Mesendoderm (in vitro differentiated cells): ENCODE data around the gene TRIM71.

Experiments used
- DNase-seq: peaks from one replicate; pipeline ENCODE4 v3.0.0; 2013
- H2AK5ac ChIP-seq: 2 replicates; pipeline ENCODE4 v1.6.1; 2013; ENCODE audit warnings: low read length, inconsistent platforms
- H2BK120ac ChIP-seq: 2 replicates; pipeline ENCODE4 v1.6.1; 2013; ENCODE audit warnings: low read depth, mild to moderate bottlenecking, low read length, moderate library complexity, mixed read lengths
- H2BK15ac ChIP-seq: replicated peaks from 2 replicates; pipeline ENCODE4 v1.6.1; 2013; ENCODE audit warnings: low read depth, mild to moderate bottlenecking, moderate library complexity
- H2BK5ac ChIP-seq: 2 replicates; pipeline ENCODE4 v1.6.1; 2013; ENCODE audit warnings: low read length, inconsistent platforms
- H3K18ac ChIP-seq: 2 replicates; pipeline ENCODE4 v1.6.1; 2013; ENCODE audit warnings: mild to moderate bottlenecking, low read length, mixed read lengths
- H3K23ac ChIP-seq: one replicate; pipeline ENCODE4 v1.6.1; 2013; ENCODE audit warnings: low read length
- H3K27ac ChIP-seq: 2 replicates; pipeline ENCODE4 v1.5.1; 2013; ENCODE audit warnings: low read depth, mild to moderate bottlenecking, inconsistent platforms, low read length, moderate library complexity
- H3K27me3 ChIP-seq: 2 replicates; pipeline ENCODE4 v1.6.1; 2013; ENCODE audit warnings: low read length, control low read depth, mild to moderate bottlenecking, inconsistent platforms; ENCODE audit not compliant: insufficient read depth, poor library complexity
- H3K36me3 ChIP-seq: 2 replicates; pipeline ENCODE4 v1.6.1; 2013; ENCODE audit warnings: low read length, inconsistent platforms; ENCODE audit not compliant: control insufficient read depth, insufficient read depth
- H3K4ac ChIP-seq: one replicate; pipeline ENCODE4 v1.6.1; 2013; ENCODE audit warnings: low read depth, mild to moderate bottlenecking, low read length, moderate library complexity
- H3K4me1 ChIP-seq: 2 replicates; pipeline ENCODE4 v1.6.1; 2013; ENCODE audit warnings: low read depth, low read length, inconsistent platforms; ENCODE audit not compliant: control insufficient read depth
- H3K4me2 ChIP-seq: 2 replicates; pipeline ENCODE4 v1.6.1; 2013; ENCODE audit warnings: low read length
- H3K4me3 ChIP-seq: 2 replicates; pipeline ENCODE4 v1.5.1; 2013; ENCODE audit warnings: mild to moderate bottlenecking, low read length
- H3K56ac ChIP-seq: one replicate; pipeline ENCODE4 v1.6.1; 2013; ENCODE audit warnings: low read length
- H3K79me1 ChIP-seq: 2 replicates; pipeline ENCODE4 v1.6.1; 2013; ENCODE audit warnings: low read length, inconsistent platforms
- H3K79me2 ChIP-seq: 2 replicates; pipeline ENCODE4 v1.6.1; 2013; ENCODE audit warnings: mild to moderate bottlenecking, low read length; ENCODE audit not compliant: control insufficient read depth, insufficient read depth
- H3K9ac ChIP-seq: 2 replicates; pipeline ENCODE4 v1.6.1; 2013; ENCODE audit warnings: low read length, inconsistent platforms
- H4K5ac ChIP-seq: one replicate; pipeline ENCODE4 v1.6.1; 2013; ENCODE audit warnings: low read length
- H4K8ac ChIP-seq: one replicate; pipeline ENCODE4 v1.6.1; 2013; ENCODE audit warnings: low read depth, mild to moderate bottlenecking, control low read depth, low read length, moderate library complexity
- WGBS: extraction: QIAGEN DNeasy Blood & Tissue Kit; methylation state at CpG from one replicate; pipeline ENCODE4 v1.1.7; 2013; ENCODE audit warnings: low lambda C conversion rate, missing lambda C conversion rate; ENCODE audit not compliant: insufficient coverage; ENCODE audit errors: extremely low coverage; 5-methylcytosine and 5-hydroxymethylcytosine counted together

Gene TRIM71

DNA sequence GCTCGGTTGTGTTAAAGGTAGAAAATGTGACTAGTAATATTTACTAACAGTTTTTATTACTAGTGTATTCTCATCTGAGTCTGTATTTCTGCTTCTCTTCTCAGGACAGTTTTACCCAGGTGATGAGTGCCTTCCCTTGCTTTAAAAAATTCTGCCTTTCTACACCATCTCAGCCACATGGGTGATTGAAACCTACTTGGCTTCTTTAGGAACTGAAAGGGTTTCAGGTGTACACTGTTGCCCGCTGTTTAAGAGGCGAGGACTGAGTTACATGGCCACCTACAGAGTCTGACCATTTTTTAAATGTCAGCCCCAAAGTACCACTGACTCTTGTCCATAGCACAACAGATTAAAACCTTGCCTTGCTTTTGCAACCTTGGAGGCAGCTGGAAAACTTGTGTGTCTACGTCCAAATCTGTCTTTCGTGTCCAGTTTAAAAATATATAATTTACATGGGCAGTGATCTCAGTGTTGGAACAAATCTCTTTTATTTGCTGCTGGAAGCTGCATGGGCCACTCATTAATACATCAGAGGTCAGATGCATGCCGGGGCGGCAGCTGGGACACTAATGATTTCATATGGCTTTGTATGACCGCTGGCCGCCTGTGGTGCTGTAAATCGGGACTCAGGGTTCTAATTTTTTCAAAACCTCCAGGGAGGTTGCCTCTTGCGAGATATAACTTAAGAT lies 44.6 kb downstream of the TRIM71 start:
- H3K4me2 ChIP-seq: no peak overlapping the region
- no peak overlapping the region for H2AK5ac ChIP-seq
- no peak overlapping the region for H2BK15ac ChIP-seq
- no peaks in the 10 kb centered on the region for H3K36me3 ChIP-seq
- peak overlapping the region; percentile 23 for H3K18ac ChIP-seq
- H3K9ac ChIP-seq: no peak overlapping the region
- no peak overlapping the region for H3K4ac ChIP-seq
- peaks cover 36% of the 10 kb centered on the region for H3K4me1 ChIP-seq
- no peak overlapping the region for H3K56ac ChIP-seq
- H4K8ac ChIP-seq: no peak overlapping the region
- no peak overlapping the region for H4K5ac ChIP-seq
- H2BK120ac ChIP-seq: no peak overlapping the region
- no peaks in the 10 kb centered on the region for H3K27me3 ChIP-seq
- H3K79me1 ChIP-seq: peaks cover 15% of the 10 kb centered on the region
- no peak overlapping the region for H3K23ac ChIP-seq
- no peak for DNase-seq
- no CpG with 5 or more reads among the region's 11 CpGs for WGBS
- H3K79me2 ChIP-seq: peaks cover 92% of the 10 kb centered on the region
- H3K27ac ChIP-seq: no peak overlapping the region
- H3K4me3 ChIP-seq: no peak overlapping the region
- H2BK5ac ChIP-seq: no peak overlapping the region

DNA sequence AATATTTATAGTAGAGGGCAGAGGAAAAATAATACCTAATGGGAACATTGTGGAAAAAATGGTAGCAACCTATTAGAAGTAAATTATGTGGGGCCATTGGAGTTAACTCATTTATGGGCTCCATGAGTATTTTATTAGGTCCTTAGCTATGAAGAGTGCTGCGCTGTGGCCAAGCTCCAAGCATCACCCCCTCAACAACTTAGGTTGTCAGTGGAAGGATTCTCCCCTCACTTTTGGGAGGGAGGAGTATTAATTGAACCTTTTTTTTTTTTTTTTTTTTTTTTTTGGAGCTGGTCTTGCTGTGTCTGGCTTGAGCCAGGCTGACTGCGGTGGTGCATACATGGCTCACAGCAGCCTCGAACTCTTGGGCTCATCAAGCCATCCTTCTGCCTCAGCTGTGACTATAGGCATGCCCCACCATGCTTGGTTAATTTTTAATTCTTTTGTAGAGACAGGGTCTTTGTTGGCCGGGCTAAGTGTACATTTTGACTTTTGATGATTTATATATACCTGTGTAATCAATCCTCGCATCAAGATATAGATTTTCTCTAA lies 45.2 kb downstream of the TRIM71 start:
- Histone ChIP-seq H3K4me1 (peaks cover 40% of the 10 kb centered on the region), H4K8ac (no peak overlapping the region), H2BK15ac (no peak overlapping the region), H3K23ac (no peak overlapping the region), H2BK5ac (no peak overlapping the region), H3K4ac (no peak overlapping the region), H3K27me3 (no peaks in the 10 kb centered on the region), H3K4me2 (no peak overlapping the region), H3K4me3 (no peak overlapping the region), H3K56ac (no peak overlapping the region), H3K27ac (no peak overlapping the region), H2BK120ac (no peak overlapping the region), H3K79me2 (peaks cover 92% of the 10 kb centered on the region), H3K9ac (no peak overlapping the region), H3K18ac (no peak overlapping the region), H3K36me3 (no peaks in the 10 kb centered on the region), H4K5ac (no peak overlapping the region), H2AK5ac (no peak overlapping the region), H3K79me1 (peaks cover 15% of the 10 kb centered on the region)
- DNase-seq: no peak
- WGBS: no CpG with 5 or more reads among the region's 5 CpGs

- Histone ChIP-seq H3K79me1 (peaks cover 8% of the 10 kb centered on the region), H3K4me2 (no peak overlapping the region), H3K27me3 (no peaks in the 10 kb centered on the region), H3K36me3 (no peaks in the 10 kb centered on the region), H2BK120ac (no peak overlapping the region), H4K5ac (no peak overlapping the region), H2BK5ac (no peak overlapping the region), H3K23ac (no peak overlapping the region), H3K27ac (peak overlapping the region; percentile 42), H2BK15ac (no peak overlapping the region), H3K9ac (peak overlapping the region; percentile 6), H2AK5ac (no peak overlapping the region), H3K18ac (peak overlapping the region; percentile 71), H3K4ac (no peak overlapping the region), H3K4me3 (no peak overlapping the region), H3K56ac (peak overlapping the region; percentile 57), H3K4me1 (peaks cover 40% of the 10 kb centered on the region), H3K79me2 (peaks cover 86% of the 10 kb centered on the region), H4K8ac (no peak overlapping the region)
- WGBS: no CpG with 5 or more reads among the region's 6 CpGs
- DNase-seq: peak; percentile 70
Observed at GRCh38 chr3:32865383-32865782, 47.6 kb downstream of the TRIM71 start.

- H3K36me3 ChIP-seq: no peaks in the 10 kb centered on the region
- peaks cover 50% of the 10 kb centered on the region for H3K4me1 ChIP-seq
- no peaks in the 10 kb centered on the region for H3K27me3 ChIP-seq
- peak overlapping the region; percentile 23 for H3K9ac ChIP-seq
- H3K23ac ChIP-seq: peak overlapping the region; percentile 75
- peaks cover 87% of the 10 kb centered on the region for H3K79me2 ChIP-seq
- no peak overlapping the region for H3K4me2 ChIP-seq
- peaks cover 8% of the 10 kb centered on the region for H3K79me1 ChIP-seq
- H3K4me3 ChIP-seq: no peak overlapping the region
- peak overlapping the region; percentile 36 for H2BK5ac ChIP-seq
- no peak overlapping the region for H3K27ac ChIP-seq
- H3K4ac ChIP-seq: no peak overlapping the region
- H2BK15ac ChIP-seq: no peak overlapping the region
- peak overlapping the region; percentile 9 for H3K18ac ChIP-seq
- H2BK120ac ChIP-seq: no peak overlapping the region
- DNase-seq: no peak
- no peak overlapping the region for H4K8ac ChIP-seq
- H2AK5ac ChIP-seq: no peak overlapping the region
- no CpG with 5 or more reads among the region's 5 CpGs for WGBS
- no peak overlapping the region for H4K5ac ChIP-seq
- H3K56ac ChIP-seq: peak overlapping the region; percentile 64
Observed at GRCh38 chr3:32866533-32866932, 48.7 kb downstream of the TRIM71 start.

DNA sequence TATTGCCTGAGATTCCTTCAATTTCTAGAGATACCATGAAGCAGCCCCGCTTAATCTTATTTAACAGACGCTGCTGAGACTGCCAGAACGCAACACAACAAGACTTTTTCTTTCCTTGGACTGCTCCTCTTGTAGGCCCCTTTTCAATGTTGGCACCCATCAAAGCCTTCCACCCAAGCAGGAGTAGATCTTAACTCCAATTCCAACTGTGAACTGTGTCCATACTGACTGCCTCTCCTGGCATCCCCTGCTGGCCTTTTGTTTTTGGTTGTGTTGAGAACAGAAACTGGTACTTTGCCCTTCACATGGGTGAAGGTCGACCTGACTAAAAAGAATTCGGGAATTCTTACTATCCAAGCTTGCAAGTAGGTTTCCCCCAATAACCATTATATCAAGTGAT lies 50.2 kb downstream of the TRIM71 start:
- H2BK120ac ChIP-seq: no peak overlapping the region
- H3K4ac ChIP-seq: no peak overlapping the region
- H2BK15ac ChIP-seq: no peak overlapping the region
- H3K27me3 ChIP-seq: no peaks in the 10 kb centered on the region
- H2AK5ac ChIP-seq: peak overlapping the region; percentile 48
- no peaks in the 10 kb centered on the region for H3K36me3 ChIP-seq
- peak overlapping the region; percentile 91 for H3K23ac ChIP-seq
- no peak for DNase-seq
- H3K79me1 ChIP-seq: peaks cover 12% of the 10 kb centered on the region
- H2BK5ac ChIP-seq: peak overlapping the region; percentile 31
- no peak overlapping the region for H4K5ac ChIP-seq
- peak overlapping the region; percentile 41 for H3K9ac ChIP-seq
- peaks cover 58% of the 10 kb centered on the region for H3K4me1 ChIP-seq
- H3K79me2 ChIP-seq: peaks cover 86% of the 10 kb centered on the region
- H3K18ac ChIP-seq: peak overlapping the region; percentile 53
- H4K8ac ChIP-seq: no peak overlapping the region
- H3K4me2 ChIP-seq: no peak overlapping the region
- peak overlapping the region; percentile 63 for H3K27ac ChIP-seq
- H3K56ac ChIP-seq: peak overlapping the region; percentile 51
- no peak overlapping the region for H3K4me3 ChIP-seq
- no CpG with 5 or more reads among the region's 5 CpGs for WGBS
